ENCODE data around the gene EHBP1. TPM values are rescaled to one million over a fixed set of nuclear protein-coding genes. Genes with fewer than 3 reads are reported as not detected.

The EHBP1 gene
- total RNA-seq, 4 donors from 2014 or later: 195 to 367 (median 212) TPM

DNA sequence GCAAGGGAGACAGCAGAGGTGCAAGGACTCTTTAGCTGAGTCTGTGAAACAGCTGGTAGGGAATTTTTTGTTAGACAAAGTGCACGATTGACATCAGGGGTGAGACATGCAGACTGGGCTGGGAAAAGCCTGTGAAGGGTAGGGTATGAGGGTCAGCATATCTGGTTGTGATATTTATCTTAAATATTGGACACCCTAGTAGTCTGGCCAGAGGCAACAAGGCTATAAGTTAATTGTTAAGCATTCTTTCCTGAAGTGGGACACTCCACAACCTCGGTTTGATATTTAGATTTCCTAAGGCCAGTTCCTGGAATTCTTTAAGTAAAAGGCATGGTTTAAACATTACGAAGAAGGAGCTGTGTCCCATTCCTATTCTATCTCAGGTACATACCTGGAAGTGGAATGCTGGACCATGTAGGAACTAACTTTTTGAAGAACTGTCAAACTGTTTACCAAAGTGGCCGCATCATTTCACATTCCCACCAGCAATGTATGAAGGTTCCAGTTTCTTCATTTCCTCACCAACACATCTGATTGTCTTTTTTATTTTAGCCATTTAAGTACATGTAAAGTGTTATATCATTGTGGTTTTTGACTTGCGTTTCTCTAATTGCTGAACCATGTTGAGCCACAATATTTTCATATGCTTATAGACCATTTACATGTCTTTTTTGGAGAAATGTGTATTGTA is 22.5 kb downstream of the EHBP1 start:
- H3K4me3 ChIP-seq: no peak overlapping the region
- peaks cover 0 to 41% (median 11%) of the 10 kb centered on the region in 4 donors for H3K4me1 ChIP-seq
- peaks cover 0 to 29% (median 0%) of the 10 kb centered on the region in 3 donors for H3K36me3 ChIP-seq
- peak overlapping the region in 2 of 4 donors; percentile 1 to 10 for H3K27ac ChIP-seq
- DNase-seq (ENCODE audit: low spot score in 2 of 2): no peak
- peaks cover 0 to 27% (median 8%) of the 10 kb centered on the region in 4 donors for H3K9me3 ChIP-seq
- H3K27me3 ChIP-seq: no peaks in the 10 kb centered on the region
- WGBS, 2 donors: 68 to 72% methylated on average over 5 of the region's 5 CpGs
- TF ChIP-seq POLR2A (IDR thresholded peaks at IDR 0.05) (no peak), EP300 (IDR thresholded peaks at IDR 0.05) (no peak)
- TF ChIP-seq, protein P1, sequence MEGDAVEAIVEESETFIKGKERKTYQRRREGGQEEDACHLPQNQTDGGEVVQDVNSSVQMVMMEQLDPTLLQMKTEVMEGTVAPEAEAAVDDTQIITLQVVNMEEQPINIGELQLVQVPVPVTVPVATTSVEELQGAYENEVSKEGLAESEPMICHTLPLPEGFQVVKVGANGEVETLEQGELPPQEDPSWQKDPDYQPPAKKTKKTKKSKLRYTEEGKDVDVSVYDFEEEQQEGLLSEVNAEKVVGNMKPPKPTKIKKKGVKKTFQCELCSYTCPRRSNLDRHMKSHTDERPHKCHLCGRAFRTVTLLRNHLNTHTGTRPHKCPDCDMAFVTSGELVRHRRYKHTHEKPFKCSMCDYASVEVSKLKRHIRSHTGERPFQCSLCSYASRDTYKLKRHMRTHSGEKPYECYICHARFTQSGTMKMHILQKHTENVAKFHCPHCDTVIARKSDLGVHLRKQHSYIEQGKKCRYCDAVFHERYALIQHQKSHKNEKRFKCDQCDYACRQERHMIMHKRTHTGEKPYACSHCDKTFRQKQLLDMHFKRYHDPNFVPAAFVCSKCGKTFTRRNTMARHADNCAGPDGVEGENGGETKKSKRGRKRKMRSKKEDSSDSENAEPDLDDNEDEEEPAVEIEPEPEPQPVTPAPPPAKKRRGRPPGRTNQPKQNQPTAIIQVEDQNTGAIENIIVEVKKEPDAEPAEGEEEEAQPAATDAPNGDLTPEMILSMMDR (IDR thresholded peaks at IDR 0.05): no peak

DNA sequence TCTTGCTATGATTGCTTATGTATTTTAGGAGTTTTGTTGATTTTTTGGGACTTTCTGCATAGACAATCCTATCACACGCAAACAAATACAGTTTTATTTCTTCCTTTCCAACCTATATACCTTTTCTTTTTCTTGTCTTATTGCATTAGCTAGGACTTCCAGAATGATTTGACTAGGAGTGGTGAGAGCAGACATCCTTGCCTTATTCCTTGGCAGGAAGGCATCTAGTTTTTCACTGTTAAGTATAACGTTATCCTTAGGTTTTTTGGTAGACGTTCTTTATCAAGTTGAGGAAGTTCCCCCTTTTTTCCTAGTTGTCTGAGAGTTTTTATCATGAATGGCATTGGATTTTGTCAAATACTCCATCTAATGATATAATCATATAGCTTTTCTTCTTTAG is 25.8 kb downstream of the EHBP1 start:
- Histone ChIP-seq H3K4me3 (no peak overlapping the region), H3K36me3 (peaks cover 0 to 19% (median 0%) of the 10 kb centered on the region in 3 donors), H3K4me1 (peaks cover 0 to 33% (median 12%) of the 10 kb centered on the region in 4 donors), H3K27ac (no peak overlapping the region), H3K27me3 (no peaks in the 10 kb centered on the region), H3K9me3 (peaks cover 0 to 22% (median 8%) of the 10 kb centered on the region in 4 donors)
- DNase-seq (ENCODE audit: low spot score in 2 of 2): no peak
- TF ChIP-seq EP300 (IDR thresholded peaks at IDR 0.05): no peak
- TF ChIP-seq, protein P1 (IDR thresholded peaks at IDR 0.05): no peak
- TF ChIP-seq POLR2A (IDR thresholded peaks at IDR 0.05): no peak
- WGBS, 2 donors: 95 to 96% methylated on average over 3 of the region's 3 CpGs

DNA sequence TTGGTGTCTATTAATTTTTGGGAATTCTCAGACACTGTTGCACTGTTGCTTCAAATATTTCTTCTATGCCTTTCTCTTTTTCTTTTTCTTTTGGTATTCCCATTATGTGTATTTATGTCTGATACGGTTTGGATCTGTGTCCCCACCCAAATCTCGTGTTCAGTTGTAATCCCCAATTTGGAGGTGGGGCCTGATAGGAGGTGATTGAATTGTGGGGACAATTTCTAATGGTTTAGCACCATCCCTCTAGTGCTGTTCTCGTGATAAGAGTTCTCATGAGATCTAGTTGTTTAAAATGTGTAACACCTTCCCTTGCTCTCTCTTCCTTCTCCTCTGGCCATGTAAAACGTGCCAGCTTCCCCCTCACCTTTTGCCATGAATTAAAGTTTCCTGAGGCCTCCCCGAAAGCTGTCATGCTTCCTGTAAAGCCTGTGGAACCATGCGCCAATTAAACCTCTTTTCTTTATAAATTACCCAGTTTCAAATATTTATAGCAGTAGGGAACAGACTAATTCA is 26.8 kb downstream of the EHBP1 start:
- no peak for TF ChIP-seq POLR2A (IDR thresholded peaks at IDR 0.05)
- TF ChIP-seq, protein P1 (IDR thresholded peaks at IDR 0.05): no peak
- no peak for TF ChIP-seq EP300 (IDR thresholded peaks at IDR 0.05)
- WGBS, 2 donors: 94 to 95% methylated on average over 6 of the region's 6 CpGs

DNA sequence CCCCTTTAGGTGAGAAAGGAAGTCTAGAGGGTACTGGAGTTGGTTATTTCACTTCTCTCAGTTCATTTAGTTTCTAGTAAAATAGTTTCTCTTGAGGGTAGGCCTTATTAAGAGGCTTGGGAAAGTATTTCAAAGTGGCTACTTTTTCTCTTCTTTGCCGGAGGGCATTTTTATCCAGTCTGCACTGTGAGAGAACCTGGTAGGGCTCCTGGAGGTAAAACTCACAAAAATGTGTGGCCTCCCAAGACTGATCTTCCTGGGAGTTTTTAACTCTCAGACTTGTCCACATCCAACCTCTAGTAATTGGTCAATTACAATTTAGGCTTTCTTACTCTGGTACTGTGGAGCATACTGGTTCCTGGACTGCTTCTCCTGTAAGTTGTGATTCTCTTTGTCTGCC is 28.0 kb downstream of the EHBP1 start:
- 81 to 84% methylated on average over 1 of the region's 1 CpG for WGBS, 2 donors
- DNase-seq (ENCODE audit: low spot score in 2 of 2): no peak
- Histone ChIP-seq H3K36me3 (peaks cover 0 to 19% (median 0%) of the 10 kb centered on the region in 3 donors), H3K27ac (no peak overlapping the region), H3K27me3 (no peaks in the 10 kb centered on the region), H3K9me3 (peaks cover 0 to 22% (median 8%) of the 10 kb centered on the region in 4 donors), H3K4me3 (no peak overlapping the region), H3K4me1 (peaks cover 0 to 37% (median 5%) of the 10 kb centered on the region in 4 donors)
- TF ChIP-seq EP300 (IDR thresholded peaks at IDR 0.05) (no peak), POLR2A (IDR thresholded peaks at IDR 0.05) (no peak)
- TF ChIP-seq, protein P1 (IDR thresholded peaks at IDR 0.05): no peak

More for the DNA sequence above, 26.8 kb downstream of the EHBP1 start:
- Histone ChIP-seq H3K27ac (no peak overlapping the region), H3K4me1 (peaks cover 0 to 35% (median 8%) of the 10 kb centered on the region in 4 donors), H3K9me3 (peaks cover 0 to 22% (median 8%) of the 10 kb centered on the region in 4 donors), H3K27me3 (no peaks in the 10 kb centered on the region), H3K36me3 (peaks cover 0 to 19% (median 0%) of the 10 kb centered on the region in 3 donors), H3K4me3 (no peak overlapping the region)
- DNase-seq (ENCODE audit: low spot score in 2 of 2): no peak
